Measurements from ENCODE around the gene CAMK1D. TPM values are rescaled to one million over a fixed set of nuclear protein-coding genes. Genes with fewer than 3 reads are reported as not detected.

Gene CAMK1D
- total RNA-seq, 6 experiments from 2014 or later: 0.34 to 1.4 (median 0.43) TPM

- peaks cover 10% of the 10 kb centered on the region; the same call in 1 of the 2 replicates for H3K4me1 Mint-ChIP-seq (ENCODE audit: low read depth)
These were observed 189.2 kb downstream of the CAMK1D start for GRCh38 chr10:12538491-12538995.

DNA sequence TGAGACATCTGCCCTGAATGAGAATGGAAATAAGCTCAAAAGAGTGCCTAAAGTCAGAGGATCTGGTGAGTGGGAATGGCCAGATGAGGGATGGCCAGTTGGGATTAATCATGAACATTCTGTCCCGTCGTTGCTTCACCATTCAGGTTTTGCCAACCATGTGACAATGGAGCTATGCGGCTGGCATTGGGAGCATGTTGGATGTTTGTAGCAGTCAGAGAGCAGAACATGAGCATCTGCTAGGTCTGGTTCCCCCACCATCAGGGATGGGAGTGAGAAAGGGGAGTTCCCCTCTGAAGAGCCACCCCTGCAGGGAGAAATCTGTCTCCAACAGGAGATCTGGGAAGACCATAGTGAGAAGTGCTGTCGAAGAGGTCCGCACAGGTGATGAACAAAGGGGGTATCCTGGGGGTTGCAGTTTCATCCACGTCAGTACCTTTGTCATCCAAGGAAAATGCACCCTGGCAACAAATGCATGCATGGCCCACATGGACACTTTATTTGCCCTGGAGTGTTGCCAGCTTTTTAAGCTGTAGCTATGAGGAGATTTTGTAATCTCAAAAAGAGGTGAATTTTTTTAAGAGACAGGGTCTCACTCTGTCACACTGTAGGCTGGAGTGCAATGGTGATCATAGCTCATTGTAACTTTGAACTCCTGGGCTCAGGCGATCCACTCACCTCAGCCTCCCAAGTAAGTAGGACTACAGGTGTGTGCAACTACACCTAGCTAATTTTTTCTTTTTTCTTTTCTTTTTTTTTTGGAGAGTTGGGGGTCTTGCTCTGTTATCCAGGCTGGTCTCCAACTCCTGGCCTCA is 190.2 kb downstream of the CAMK1D start:
- peaks cover 10% of the 10 kb centered on the region; the same call in 1 of the 2 replicates for H3K4me1 Mint-ChIP-seq (ENCODE audit: low read depth)
- H3K27ac Mint-ChIP-seq: no peak overlapping the region
- no peak overlapping the region for H3K4me3 Mint-ChIP-seq
- H3K36me3 Mint-ChIP-seq (ENCODE audit: low read depth): no peaks in the 10 kb centered on the region
- no peak for TF ChIP-seq CTCF (IDR thresholded peaks at IDR 0.05)
- no peak for DNase-seq
- peaks cover 5% of the 10 kb centered on the region for H3K27me3 Mint-ChIP-seq (ENCODE audit: insufficient read depth)
- 0 out of 2 replicates have a peak, but pooled peaks cover 3% of the 10 kb centered on the region for H3K9me3 Mint-ChIP-seq

More at GRCh38 chr10:12538491-12538995, 189.2 kb downstream of the CAMK1D start:
- Mint-ChIP-seq H3K4me3 (no peak overlapping the region), H3K9me3 (no peaks in the 10 kb centered on the region), H3K27ac (no peak overlapping the region), H3K36me3 (ENCODE audit: low read depth) (no peaks in the 10 kb centered on the region), H3K27me3 (ENCODE audit: insufficient read depth) (peaks cover 4% of the 10 kb centered on the region)
- no peak for TF ChIP-seq CTCF (IDR thresholded peaks at IDR 0.05)
- DNase-seq: no peak

DNA sequence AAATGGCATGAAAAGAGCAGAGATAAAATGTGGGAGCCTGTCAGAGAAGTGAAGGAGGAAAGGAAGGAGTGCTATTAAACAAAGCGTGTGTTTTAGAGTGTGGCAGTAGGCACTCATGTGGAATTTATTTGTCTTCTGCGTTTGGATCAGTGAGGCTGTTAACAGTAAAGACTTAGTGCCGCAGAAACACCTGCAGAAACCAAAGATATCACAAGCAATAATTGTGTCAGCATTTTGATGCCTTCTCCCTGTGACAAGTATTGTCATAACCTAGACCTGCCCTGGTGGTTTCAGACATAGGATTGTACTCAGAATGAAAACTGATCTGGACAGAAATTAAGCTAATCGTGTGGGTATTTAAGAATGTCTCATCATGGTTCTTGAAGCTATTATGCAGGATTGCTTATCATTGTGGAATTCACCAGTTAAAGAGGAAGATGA is 191.0 kb downstream of the CAMK1D start:
- peaks cover 10% of the 10 kb centered on the region; the same call in 1 of the 2 replicates for H3K9me3 Mint-ChIP-seq
- peak; percentile 13 for DNase-seq
- no peak for TF ChIP-seq CTCF (IDR thresholded peaks at IDR 0.05)
- no peak overlapping the region for H3K27ac Mint-ChIP-seq
- peaks cover 4% of the 10 kb centered on the region for H3K27me3 Mint-ChIP-seq (ENCODE audit: insufficient read depth)
- H3K4me1 Mint-ChIP-seq (ENCODE audit: low read depth): peaks cover 10% of the 10 kb centered on the region; the same call in 1 of the 2 replicates
- no peaks in the 10 kb centered on the region for H3K36me3 Mint-ChIP-seq (ENCODE audit: low read depth)
- no peak overlapping the region for H3K4me3 Mint-ChIP-seq

DNA sequence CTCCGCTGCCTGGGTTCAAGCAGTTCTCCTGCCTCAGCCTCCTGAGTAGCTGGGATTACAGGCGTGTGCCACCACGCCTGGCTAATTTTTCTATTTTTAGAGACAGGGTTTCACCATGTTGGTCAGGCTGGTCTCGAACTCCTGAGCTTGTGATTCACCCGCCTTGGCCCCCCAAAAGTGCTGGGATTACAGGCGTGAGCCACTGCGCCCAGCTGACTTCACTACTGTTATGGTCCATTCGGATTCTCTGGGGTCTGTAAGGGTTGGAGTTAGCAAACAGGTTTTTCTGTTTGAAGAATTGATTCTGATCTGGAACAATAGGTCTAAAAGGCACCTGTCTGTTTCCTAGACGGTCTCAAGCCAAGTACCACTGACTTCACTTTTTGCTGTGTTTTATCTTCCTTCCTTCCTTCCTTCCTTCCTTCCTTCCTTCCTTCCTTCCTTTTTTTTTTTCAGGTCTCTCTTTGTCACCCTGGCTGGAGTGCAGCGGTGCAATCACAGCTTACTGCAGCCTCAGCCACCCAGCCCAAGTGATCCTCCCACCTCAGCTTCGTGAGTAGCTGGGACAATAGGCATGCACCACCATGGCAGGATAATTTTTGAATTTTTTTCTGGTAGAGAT is 192.2 kb downstream of the CAMK1D start:
- peaks cover 22% of the 10 kb centered on the region; the same call in 1 of the 2 replicates for H3K9me3 Mint-ChIP-seq
- TF ChIP-seq CTCF (IDR thresholded peaks at IDR 0.05): no peak
- peaks cover 10% of the 10 kb centered on the region; the same call in 1 of the 2 replicates for H3K4me1 Mint-ChIP-seq (ENCODE audit: low read depth)
- H3K27ac Mint-ChIP-seq: no peak overlapping the region
- no peak for DNase-seq
- no peaks in the 10 kb centered on the region for H3K36me3 Mint-ChIP-seq (ENCODE audit: low read depth)
- no peak overlapping the region for H3K4me3 Mint-ChIP-seq
- peaks cover 7% of the 10 kb centered on the region for H3K27me3 Mint-ChIP-seq (ENCODE audit: insufficient read depth)

DNA sequence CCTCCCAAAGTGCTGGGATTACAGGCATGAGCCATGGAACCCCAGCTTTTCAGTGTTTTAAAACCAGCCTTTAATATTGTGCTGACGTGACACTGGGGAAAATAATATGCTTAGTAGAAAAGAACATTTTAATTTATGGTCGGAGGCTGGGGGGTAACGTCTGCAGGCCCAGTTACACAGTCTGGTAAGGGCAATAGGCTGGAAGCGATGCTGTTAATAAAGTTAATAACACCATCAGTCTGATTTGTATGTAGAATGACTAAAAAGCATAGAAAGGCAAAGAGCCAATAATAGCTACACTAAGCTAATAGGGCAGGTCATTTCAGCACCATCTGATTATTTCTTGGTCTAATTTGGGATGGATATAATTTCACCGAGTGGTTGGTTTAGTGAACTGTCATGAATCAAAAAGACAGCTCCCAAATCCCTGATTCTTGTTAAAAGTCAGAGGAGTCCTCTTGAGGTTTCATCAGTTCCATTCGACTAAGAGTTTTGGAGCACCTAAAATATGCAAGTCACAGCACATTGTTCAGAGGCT is 192.9 kb downstream of the CAMK1D start:
- Mint-ChIP-seq H3K27ac (no peak overlapping the region), H3K4me1 (ENCODE audit: low read depth) (peaks cover 10% of the 10 kb centered on the region; the same call in 1 of the 2 replicates), H3K4me3 (no peak overlapping the region), H3K36me3 (ENCODE audit: low read depth) (no peaks in the 10 kb centered on the region), H3K27me3 (ENCODE audit: insufficient read depth) (peaks cover 7% of the 10 kb centered on the region), H3K9me3 (peaks cover 22% of the 10 kb centered on the region; the same call in 1 of the 2 replicates)
- DNase-seq: no peak
- no peak for TF ChIP-seq CTCF (IDR thresholded peaks at IDR 0.05)
